Erythroblast (primary cell): ENCODE data around the gene CARTPT.

Experiments used
- GATA1 ChIP-seq: IDR thresholded peaks from 2 replicates; pipeline ENCODE4 v1.6.1; 2011; ENCODE audit warnings: low read depth, mild to moderate bottlenecking, control low read depth, low read length, moderate library complexity
- POLR2A ChIP-seq: IDR thresholded peaks from 2 replicates; pipeline ENCODE4 v1.6.1; 2011; ENCODE audit warnings: mild to moderate bottlenecking, low read length

GRCh38 chr5:71762826-71763225 lies 43.8 kb downstream of the CARTPT start:
- no peak for TF ChIP-seq POLR2A
- no peak for TF ChIP-seq GATA1
